ENCODE measurements around the gene POLR3E. TPM values are rescaled to one million over a fixed set of nuclear protein-coding genes. Genes with fewer than 3 reads are reported as not detected.

The POLR3E gene
- 34.6 and 51.3 TPM in 2 replicates for total RNA-seq

DNA sequence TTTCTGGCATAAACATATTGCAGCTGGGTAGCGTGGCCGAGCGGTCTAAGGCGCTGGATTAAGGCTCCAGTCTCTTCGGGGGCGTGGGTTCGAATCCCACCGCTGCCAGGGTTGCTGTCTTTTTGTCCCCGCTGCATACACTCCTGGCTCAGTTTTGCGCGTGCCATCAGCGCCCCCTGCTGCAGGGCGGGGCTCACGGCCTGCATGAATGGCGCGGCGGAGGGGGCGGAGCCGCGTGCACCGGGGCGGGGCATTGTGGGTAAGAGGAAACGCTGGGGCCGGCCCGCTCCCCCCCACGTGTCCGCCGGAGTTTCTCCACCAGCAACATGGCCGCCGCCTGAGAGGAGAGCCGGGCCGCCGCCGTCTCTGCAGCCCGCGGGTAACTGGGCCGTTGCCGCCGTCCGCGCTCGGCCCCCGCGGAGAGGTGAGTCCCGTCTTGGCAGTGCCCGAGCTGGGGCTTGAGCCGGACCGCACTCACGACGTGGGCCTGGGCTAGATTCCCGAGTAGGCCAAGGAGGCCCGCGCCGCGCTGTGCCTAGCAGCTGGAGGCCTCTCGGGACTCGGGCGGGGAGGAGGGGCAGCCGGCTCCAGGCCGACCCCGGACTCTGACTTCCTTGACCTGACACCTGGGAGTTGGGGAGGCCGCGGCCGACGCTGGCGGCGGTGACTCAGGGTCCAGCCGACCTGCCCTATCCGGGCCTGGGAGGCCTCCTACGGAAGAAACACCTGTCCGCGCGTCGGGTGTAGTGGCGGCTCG, at the start of gene POLR3E:
Gene POLR3E (plus strand): TSS at position 296 of the 757 bp plus-strand sequence. CDS start 5,560 bp downstream, outside the sequence.

GRCh38 chr16:22374311-22375116, 77.3 kb downstream of the POLR3E start, which contains the start of gene CDR2:
Gene CDR2 (minus strand): TSS chr16:22374619. CDS start chr16:22374309, 310 bp downstream.

Other genes with a start within 250 kb of the POLR3E start
- not detected in 2 replicates for gene VWA3A, start 204.9 kb upstream of the POLR3E start, total RNA-seq
- 0.17 and 0.43 TPM in 2 replicates for gene SDR42E2, start 134.9 kb upstream of the POLR3E start, total RNA-seq
- 34.5 and 43.0 TPM in 2 replicates for gene EEF2K, start 91.1 kb upstream of the POLR3E start, total RNA-seq
- gene CDR2, start 77.2 kb downstream of the POLR3E start, total RNA-seq: 18.1 and 27.7 TPM in 2 replicates
- 59.5 and 66.0 TPM in 2 replicates for gene NPIPB5, start 213.5 kb downstream of the POLR3E start, total RNA-seq

Data from dermis lymphatic vessel endothelial cell (primary cell).